Activated gamma-delta T cell treated with anti-CD3 and anti-CD28 coated beads, Interleukin-2, amount 50 U/mL, for 16 hours (primary cell): ENCODE measurements around the gene PCDHA5.
"Not testable (repeated sequence)": the region's sequence is repeated elsewhere in the genome, so short reads cannot be mapped to it uniquely, and the experiment has no call there.

Source experiments
- DNase-seq: peaks from one replicate; pipeline ENCODE4 v3.0.0-alpha.2; 2020; ENCODE audit warnings: low read depth

The PCDHA5 gene

DNA sequence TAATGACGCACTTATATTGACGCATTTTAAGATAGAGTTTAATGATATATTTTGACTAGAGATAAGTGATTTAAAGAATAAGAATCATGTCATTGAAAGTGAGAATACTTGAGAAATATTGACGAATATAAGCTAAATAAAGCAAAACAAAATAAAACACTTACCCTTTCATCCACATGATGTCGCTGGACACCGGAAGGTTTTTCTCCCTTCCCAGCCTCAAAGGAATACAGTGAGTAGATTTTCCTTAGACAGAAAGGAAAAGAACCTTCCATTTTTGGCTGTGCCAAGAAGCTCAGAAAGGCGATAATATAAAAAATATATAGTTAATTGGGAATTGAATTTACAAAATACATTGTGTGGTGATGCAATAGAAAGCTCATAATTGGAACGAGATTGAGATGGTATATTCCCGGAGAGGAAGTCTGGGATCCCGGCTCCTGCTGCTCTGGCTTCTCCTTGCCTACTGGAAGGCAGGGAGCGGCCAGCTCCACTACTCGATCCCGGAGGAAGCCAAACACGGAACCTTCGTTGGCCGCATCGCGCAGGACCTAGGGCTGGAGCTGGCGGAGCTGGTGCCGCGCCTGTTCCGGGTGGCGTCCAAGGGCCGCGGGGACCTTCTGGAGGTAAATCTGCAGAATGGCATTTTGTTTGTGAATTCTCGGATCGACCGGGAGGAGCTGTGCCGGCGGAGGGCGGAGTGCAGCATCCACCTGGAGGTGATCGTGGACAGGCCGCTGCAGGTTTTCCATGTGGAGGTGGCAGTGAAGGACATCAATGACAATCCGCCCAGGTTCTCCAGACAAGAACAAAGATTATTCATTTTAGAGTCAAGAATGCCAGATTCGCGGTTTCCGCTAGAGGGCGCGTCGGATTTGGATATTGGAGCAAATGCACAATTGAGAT is at the start of gene PCDHA5:
TSS of gene PCDHA5 (plus strand) at position 239 of the 906 bp plus-strand sequence.
- no peak for DNase-seq

DNA sequence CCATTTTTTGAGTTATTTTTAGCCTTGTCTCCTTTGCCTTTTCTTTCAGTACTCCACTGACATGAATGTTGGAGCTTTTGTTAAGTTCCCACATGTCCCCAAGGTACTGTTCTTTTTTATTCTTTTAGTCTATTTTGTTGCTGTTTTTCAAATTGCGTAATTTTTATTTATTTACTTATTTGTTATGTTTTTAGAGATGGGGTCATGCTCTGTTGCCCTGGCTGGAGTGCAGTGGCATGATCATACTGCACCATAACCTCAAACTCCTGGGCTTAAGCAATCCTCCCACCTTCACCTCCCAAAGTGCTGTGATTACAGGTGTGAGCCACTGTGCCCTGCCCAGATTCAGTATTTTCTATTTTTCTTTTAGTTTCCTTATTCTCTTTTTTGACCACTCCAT is 40.9 kb upstream of the PCDHA5 start:
- no peak for DNase-seq

DNA sequence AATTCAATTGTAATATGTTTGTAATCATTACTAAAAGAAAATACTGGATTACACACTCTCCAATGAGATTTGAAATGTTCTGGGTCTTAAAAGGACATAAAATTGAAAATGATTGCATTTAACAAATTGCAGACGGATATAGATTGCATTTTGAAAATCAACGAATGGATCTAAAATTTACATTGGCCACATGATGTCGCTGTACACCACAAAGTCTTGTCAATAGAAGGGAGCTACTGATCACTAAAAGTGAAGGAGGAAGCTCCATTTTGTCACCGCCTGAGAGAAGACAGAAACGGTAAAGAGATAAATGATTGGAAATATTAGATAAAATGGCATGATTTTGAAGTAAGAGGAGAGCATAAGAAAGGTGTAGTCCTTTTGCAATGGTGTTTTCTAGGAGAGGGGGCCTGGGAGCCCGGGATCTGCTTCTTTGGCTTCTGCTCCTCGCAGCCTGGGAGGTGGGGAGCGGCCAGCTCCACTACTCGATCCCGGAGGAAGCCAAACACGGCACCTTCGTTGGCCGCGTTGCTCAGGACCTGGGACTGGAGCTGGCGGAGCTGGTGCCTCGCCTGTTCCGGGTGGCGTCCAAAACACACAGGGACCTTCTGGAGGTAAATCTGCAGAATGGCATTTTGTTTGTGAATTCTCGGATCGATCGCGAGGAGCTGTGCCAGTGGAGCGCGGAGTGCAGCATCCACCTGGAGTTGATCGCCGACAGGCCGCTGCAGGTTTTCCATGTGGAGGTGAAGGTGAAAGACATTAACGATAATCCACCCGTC is 35.3 kb upstream of the PCDHA5 start, which contains the start of gene PCDHA1:
TSS of gene PCDHA1 (plus strand) at position 236 of the 782 bp plus-strand sequence.
- DNase-seq, result no peak

GRCh38 chr5:140787422-140787821 is 34.0 kb upstream of the PCDHA5 start:
- DNase-seq, result not testable (repeated sequence)

GRCh38 chr5:140787849-140788504 is 33.4 kb upstream of the PCDHA5 start:
- not testable (repeated sequence) for DNase-seq

- DNase-seq, result no peak
These were observed 30.3 kb upstream of the PCDHA5 start for GRCh38 chr5:140791089-140791488.

DNA sequence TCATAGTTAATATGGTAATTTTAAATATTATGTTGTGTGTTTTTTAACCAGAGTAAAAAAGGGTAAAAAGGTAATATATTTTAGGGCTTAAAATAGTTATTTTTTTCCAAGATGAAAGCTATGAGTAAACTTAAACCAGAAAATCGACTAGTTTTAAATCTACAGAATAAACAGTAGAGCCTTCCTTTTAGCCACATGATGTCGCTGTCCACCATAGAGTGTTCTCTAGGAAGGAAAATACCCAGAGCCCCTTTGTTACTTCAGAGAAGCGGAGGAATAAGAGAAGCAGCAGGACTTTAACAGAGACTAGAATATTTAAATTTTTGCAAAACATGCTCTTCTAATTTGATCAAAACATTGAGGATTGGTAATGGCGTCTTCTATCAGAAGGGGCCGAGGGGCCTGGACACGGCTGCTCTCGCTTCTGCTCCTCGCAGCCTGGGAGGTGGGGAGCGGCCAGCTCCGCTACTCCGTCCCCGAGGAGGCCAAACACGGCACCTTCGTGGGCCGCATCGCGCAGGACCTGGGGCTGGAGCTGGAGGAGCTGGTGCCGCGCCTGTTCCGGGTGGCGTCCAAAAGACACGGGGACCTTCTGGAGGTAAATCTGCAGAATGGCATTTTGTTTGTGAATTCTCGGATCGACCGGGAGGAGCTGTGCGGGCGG is 26.7 kb upstream of the PCDHA5 start, which contains the start of gene PCDHA2:
TSS of gene PCDHA2 (plus strand) at position 258 of the 664 bp plus-strand sequence.
- DNase-seq, result no peak

GRCh38 chr5:140795259-140795641 is 26.2 kb upstream of the PCDHA5 start:
- no peak for DNase-seq

- not testable (repeated sequence) for DNase-seq
These were observed 25.2 kb upstream of the PCDHA5 start for GRCh38 chr5:140796072-140796717.

- no peak for DNase-seq
These were observed 24.7 kb upstream of the PCDHA5 start for GRCh38 chr5:140796718-140797095.

- no peak for DNase-seq
These were observed 20.5 kb upstream of the PCDHA5 start, which contains the start of gene PCDHA3 for GRCh38 chr5:140800816-140801493. PCDHA3 (plus strand) TSS chr5:140801057.

GRCh38 chr5:140801494-140801841 is 19.9 kb upstream of the PCDHA5 start:
- DNase-seq, result no peak

GRCh38 chr5:140802381-140802780 is 19.0 kb upstream of the PCDHA5 start:
- not testable (repeated sequence) for DNase-seq

GRCh38 chr5:140802781-140803271 is 18.6 kb upstream of the PCDHA5 start:
- no peak for DNase-seq

- no peak for DNase-seq
These were observed 14.3 kb upstream of the PCDHA5 start, which contains the start of gene PCDHA4 for GRCh38 chr5:140806834-140807775. PCDHA4 (plus strand) TSS chr5:140807068.

- DNase-seq, result not testable (repeated sequence)
These were observed 13.0 kb upstream of the PCDHA5 start for GRCh38 chr5:140808241-140808888.

DNA sequence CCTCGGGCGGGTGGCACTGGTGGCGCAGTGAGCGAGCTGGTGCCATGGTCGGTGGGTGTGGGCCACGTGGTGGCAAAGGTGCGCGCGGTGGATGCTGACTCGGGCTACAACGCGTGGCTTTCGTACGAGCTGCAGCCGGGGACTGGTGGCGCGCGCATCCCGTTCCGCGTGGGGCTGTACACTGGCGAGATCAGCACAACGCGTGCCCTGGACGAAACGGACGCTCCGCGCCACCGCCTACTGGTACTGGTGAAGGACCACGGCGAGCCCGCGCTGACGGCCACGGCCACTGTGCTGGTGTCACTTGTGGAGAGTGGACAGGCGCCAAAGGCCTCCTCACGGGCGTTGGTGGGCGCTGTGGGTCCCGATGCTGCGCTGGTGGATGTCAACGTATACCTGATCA is 12.5 kb upstream of the PCDHA5 start:
- DNase-seq, result no peak

GRCh38 chr5:140822281-140822629 is 842 bp downstream of the PCDHA5 start:
- no peak for DNase-seq

DNA sequence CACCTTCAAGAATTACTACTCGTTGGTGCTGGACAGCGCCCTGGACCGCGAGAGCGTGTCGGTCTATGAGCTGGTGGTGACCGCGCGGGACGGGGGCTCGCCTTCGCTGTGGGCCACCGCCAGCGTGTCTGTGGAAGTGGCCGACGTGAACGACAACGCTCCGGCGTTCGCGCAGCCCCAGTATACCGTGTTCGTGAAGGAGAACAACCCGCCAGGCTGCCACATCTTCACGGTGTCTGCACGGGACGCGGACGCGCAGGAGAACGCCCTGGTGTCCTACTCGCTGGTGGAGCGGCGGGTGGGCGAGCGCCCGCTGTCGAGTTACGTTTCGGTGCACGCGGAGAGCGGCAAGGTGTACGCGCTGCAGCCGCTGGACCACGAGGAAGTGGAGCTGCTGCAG is 1.6 kb downstream of the PCDHA5 start:
- not testable (repeated sequence) for DNase-seq
